T-cell (primary cell): Measurements from ENCODE around the gene PAX5. TPM values are rescaled to one million over a fixed set of nuclear protein-coding genes. Genes with fewer than 3 reads are reported as not detected.

Experiments used
- ATAC-seq, 4 experiments: fragments of 200-7000 bp in 3 of 4; fragments of 150-1000 bp in 1 of 4; cut with Tn5 transposase; replicated peaks in 1 of 4; 1 replicate in 3 of 4; 2 replicates in 1 of 4; pipeline ENCODE4 v1.10.0; 2021; ENCODE audit warnings: moderate library complexity in 3 of 4, mild to moderate bottlenecking in 2 of 4, moderate number of reproducible peaks in 1 of 4
- CTCF ChIA-PET, 2 donors: fragments of 300-600 bp; sonication (Branson Sonifier 250); formaldehyde crosslinking; loops; one replicate each; lab custom pipeline; 2022; ENCODE audit warnings: antibody characterized with exemption in 2 of 2; lab: Charles Lee
- POLR2A ChIA-PET, 2 donors: fragments of 300-600 bp; sonication (Branson Sonifier 250); formaldehyde crosslinking; loops; one replicate each; lab custom pipeline; 2022; ENCODE audit warnings: antibody characterized with exemption in 2 of 2; lab: Charles Lee
- DNase-seq, 35 experiments: peaks; one replicate each; pipeline versions ENCODE4 v3.0.0 to v3.0.0-alpha.2; 2013 to 2023
- H3K27ac ChIP-seq: one replicate; pipeline ENCODE4 v1.5.1; 2013; ENCODE audit warnings: low read length
- H3K27me3 ChIP-seq, 2 experiments: replicated peaks in 1 of 2; 1 replicate in 1 of 2; 2 replicates in 1 of 2; pipeline versions ENCODE4 v1.6.1 to v1.7.0; 2013; ENCODE audit warnings: low read length in 1 of 2, mixed read lengths in 1 of 2; ENCODE audit not compliant: control insufficient read depth in 2 of 2, insufficient read depth in 2 of 2; ENCODE audit errors: extremely low read depth in 1 of 2
- H3K36me3 ChIP-seq, 2 donors: 1 replicate in 1 of 2; 2 replicates in 1 of 2; pipeline versions ENCODE4 v1.6.1 to v1.7.0; 2013; ENCODE audit warnings: low read length in 1 of 2; ENCODE audit not compliant: control insufficient read depth in 2 of 2, insufficient read depth in 1 of 2; ENCODE audit errors: extremely low read depth in 1 of 2
- H3K4me1 ChIP-seq, 2 experiments: 1 replicate in 1 of 2; 2 replicates in 1 of 2; pipeline versions ENCODE4 v1.6.1 to v1.7.0; 2013; ENCODE audit warnings: low read length in 2 of 2, mixed read lengths in 1 of 2; ENCODE audit not compliant: insufficient read depth in 2 of 2, control insufficient read depth in 1 of 2; ENCODE audit errors: extremely low read depth in 1 of 2
- H3K4me3 ChIP-seq, 2 donors: 1 replicate in 1 of 2; 2 replicates in 1 of 2; pipeline versions ENCODE4 v1.5.1 to v1.7.0; 2013; ENCODE audit warnings: mild to moderate bottlenecking in 2 of 2, low read length in 1 of 2, moderate library complexity in 1 of 2; ENCODE audit not compliant: control insufficient read depth in 1 of 2; ENCODE audit errors: extremely low read depth in 1 of 2
- H3K9me3 ChIP-seq: 2 replicates; pipeline ENCODE4 v1.7.0; 2013
- H3K27ac Mint-ChIP-seq, 2 donors: one replicate each; pipeline ENCODE4 v1.8.0; 2020 to 2021; ENCODE audit warnings: mild to moderate bottlenecking in 2 of 2, mixed read lengths in 2 of 2
- H3K27me3 Mint-ChIP-seq, 2 donors: one replicate each; pipeline ENCODE4 v1.8.0; 2021 to 2022; ENCODE audit warnings: mixed read lengths in 2 of 2
- H3K36me3 Mint-ChIP-seq: one replicate; pipeline ENCODE4 v1.8.0; 2021; ENCODE audit warnings: mixed read lengths
- H3K4me1 Mint-ChIP-seq, 3 donors: one replicate each; pipeline ENCODE4 v1.8.0; 2020 to 2022; ENCODE audit warnings: mixed read lengths in 3 of 3, mild to moderate bottlenecking in 1 of 3
- H3K4me3 Mint-ChIP-seq, 3 donors: one replicate each; pipeline ENCODE4 v1.8.0; 2020 to 2022; ENCODE audit warnings: mild to moderate bottlenecking in 3 of 3, mixed read lengths in 3 of 3, moderate library complexity in 3 of 3
- H3K9me3 Mint-ChIP-seq, 3 donors: one replicate each; pipeline ENCODE4 v1.8.0; 2020 to 2022; ENCODE audit warnings: mixed read lengths in 3 of 3
- WGBS: methylation state at CpG from one replicate; pipeline ENCODE4 v1.1.5; 2013; ENCODE audit warnings: missing lambda C conversion rate; ENCODE audit not compliant: insufficient coverage; 5-methylcytosine and 5-hydroxymethylcytosine counted together
- total RNA-seq, 35 experiments: library from RNA in 6 of 35; stranded (reverse) in 6 of 35; fragments of 120-200 nt in 1 of 35; gene quantifications; one replicate each; pipeline versions ENCODE4 v1.2.1 to v1.2.4 and lab custom pipeline; 2013 to 2026

The PAX5 gene
- total RNA-seq, 5 donors from 2014 or later (not counting 1 experiment from before 2014, with no cell fraction given): 1.7 to 12.4 (median 4.4) TPM

DNA sequence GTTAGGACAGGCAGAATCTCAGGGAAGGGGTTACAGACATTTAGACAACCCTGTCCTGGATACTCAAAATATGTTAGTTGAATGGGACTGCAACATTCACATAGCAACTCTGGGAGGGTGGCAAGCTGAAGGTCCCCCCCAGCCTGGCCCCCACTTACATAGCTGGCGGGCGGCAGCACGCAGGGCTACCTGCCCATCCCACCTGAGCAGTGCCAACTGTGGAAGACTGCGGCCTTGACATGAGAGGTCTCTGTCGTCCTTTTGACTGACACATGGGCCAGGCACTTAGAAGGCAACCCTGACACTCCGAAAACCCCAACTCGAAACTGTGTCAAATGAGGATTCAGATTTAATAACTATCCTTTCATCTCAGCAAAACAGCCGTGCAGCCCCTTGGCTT lies 16.5 kb downstream of the PAX5 start:
- no peak overlapping the region for H3K27ac ChIP-seq
- H3K4me3 ChIP-seq: no peak overlapping the region
- H3K36me3 ChIP-seq: no peaks in the 10 kb centered on the region
- Mint-ChIP-seq H3K4me1 (no peaks in the 10 kb centered on the region), H3K27ac (no peak overlapping the region), H3K4me3 (no peak overlapping the region), H3K36me3 (no peaks in the 10 kb centered on the region), H3K9me3 (no peaks in the 10 kb centered on the region), H3K27me3 (peaks cover 61 to 81% of the 10 kb centered on the region in 2 donors)
- no peaks in the 10 kb centered on the region for H3K4me1 ChIP-seq
- ChIA-PET CTCF (no interaction called here), POLR2A (no interaction called here)
- DNase-seq (no peak), ATAC-seq (no peak)
- no peaks in the 10 kb centered on the region for H3K9me3 ChIP-seq
- WGBS: 80% methylated on average over 4 of the region's 8 CpGs
- peaks cover 16 to 37% of the 10 kb centered on the region in 2 experiments for H3K27me3 ChIP-seq

DNA sequence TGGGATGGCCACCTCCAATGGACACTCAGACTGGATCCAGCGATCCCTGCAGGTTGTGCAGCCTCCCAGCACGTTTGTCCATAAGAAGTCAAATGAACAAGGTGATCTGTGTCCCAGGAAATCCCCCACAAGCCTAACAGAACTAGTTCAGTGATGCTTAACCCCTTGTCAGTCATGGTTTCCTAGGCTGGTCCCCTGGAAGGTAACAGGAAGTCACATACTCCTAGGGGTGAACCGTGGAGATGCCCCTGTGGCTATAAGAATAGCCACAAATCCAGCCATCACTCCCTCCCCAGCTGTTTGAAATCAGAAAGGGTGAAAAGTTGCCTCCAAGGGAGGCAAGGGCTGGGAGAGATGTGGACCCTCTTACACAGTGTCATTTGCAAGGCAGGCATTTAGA lies 22.5 kb downstream of the PAX5 start:
- no peak for DNase-seq
- Histone ChIP-seq H3K36me3 (no peaks in the 10 kb centered on the region), H3K27me3 (peaks cover 11 to 56% of the 10 kb centered on the region in 2 experiments), H3K27ac (no peak overlapping the region), H3K4me1 (no peaks in the 10 kb centered on the region), H3K4me3 (no peak overlapping the region), H3K9me3 (no peaks in the 10 kb centered on the region)
- H3K9me3 Mint-ChIP-seq: no peaks in the 10 kb centered on the region
- ChIA-PET POLR2A (interaction anchor here in 1 of 2 donors (0.7 kb wide), 1 partner anchor 263 kb away, joined by 3 read pairs; no protein-coding TSS in a partner anchor), CTCF (interaction anchor here in 1 of 2 donors (0.6 kb wide), 1 partner anchor 303 kb away, joined by 4 read pairs; no protein-coding TSS in a partner anchor)
- H3K27me3 Mint-ChIP-seq: peaks cover 48 to 65% of the 10 kb centered on the region in 2 donors
- 80% methylated on average over 1 of the region's 3 CpGs for WGBS
- peaks cover 0 to 2% (median 0%) of the 10 kb centered on the region in 3 donors for H3K4me1 Mint-ChIP-seq
- no peaks in the 10 kb centered on the region for H3K36me3 Mint-ChIP-seq
- no peak overlapping the region for H3K4me3 Mint-ChIP-seq
- H3K27ac Mint-ChIP-seq: peak overlapping the region in 1 of 2 donors; percentile 70
- ATAC-seq: no peak

DNA sequence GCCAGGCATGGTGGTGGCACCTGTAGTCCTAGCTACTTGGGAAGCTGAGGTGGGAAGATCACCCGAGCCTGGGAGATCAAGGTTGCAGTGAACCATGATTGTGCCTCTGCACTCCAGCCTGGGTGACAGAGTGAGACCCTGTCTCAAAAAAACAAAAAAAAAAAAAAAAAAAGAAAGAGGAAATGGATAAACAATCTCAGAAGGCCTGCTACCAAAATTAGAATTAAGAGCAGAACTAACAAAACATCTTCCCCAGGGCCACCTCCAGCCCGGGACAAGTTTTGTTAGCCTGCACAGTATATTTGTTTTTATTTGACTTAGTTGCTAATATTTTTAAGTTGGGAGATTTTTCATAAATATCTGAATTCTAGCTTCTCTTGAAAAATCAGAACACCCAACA lies 23.1 kb downstream of the PAX5 start:
- Histone ChIP-seq H3K36me3 (no peaks in the 10 kb centered on the region), H3K4me3 (no peak overlapping the region), H3K27me3 (peaks cover 13 to 59% of the 10 kb centered on the region in 2 experiments), H3K27ac (no peak overlapping the region), H3K4me1 (no peaks in the 10 kb centered on the region), H3K9me3 (no peaks in the 10 kb centered on the region)
- WGBS: no CpG with 5 or more reads among the region's 2 CpGs
- DNase-seq: no peak
- H3K36me3 Mint-ChIP-seq: no peaks in the 10 kb centered on the region
- no peak overlapping the region for H3K27ac Mint-ChIP-seq
- H3K9me3 Mint-ChIP-seq: no peaks in the 10 kb centered on the region
- ATAC-seq: no peak
- peaks cover 0 to 2% (median 0%) of the 10 kb centered on the region in 3 donors for H3K4me1 Mint-ChIP-seq
- peaks cover 46 to 67% of the 10 kb centered on the region in 2 donors for H3K27me3 Mint-ChIP-seq
- POLR2A ChIA-PET: interaction anchor here in 1 of 2 donors (0.7 kb wide), 1 partner anchor 264 kb away, joined by 3 read pairs; no protein-coding TSS in a partner anchor
- H3K4me3 Mint-ChIP-seq: no peak overlapping the region
- CTCF ChIA-PET: no interaction called here

DNA sequence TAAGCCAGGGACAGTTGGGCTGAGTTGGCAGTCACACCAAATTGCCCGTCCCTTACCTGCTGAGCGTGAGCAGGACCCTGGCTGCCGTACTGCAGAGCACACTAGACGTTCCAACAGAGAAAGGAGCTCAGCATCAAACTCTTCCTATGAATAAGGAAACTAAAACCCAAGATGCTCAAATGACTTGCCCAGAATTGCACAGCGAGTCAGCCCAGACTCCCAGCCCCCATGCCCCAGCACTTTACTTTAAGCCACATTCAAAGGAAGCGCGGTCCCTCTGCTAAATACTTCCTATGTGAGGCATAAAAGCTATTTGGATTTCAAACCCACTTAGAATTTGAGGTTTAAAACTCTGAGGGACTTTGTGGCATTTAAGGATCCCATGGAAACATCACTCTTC lies 23.9 kb downstream of the PAX5 start:
- Mint-ChIP-seq H3K4me1 (peaks cover 0 to 4% (median 0%) of the 10 kb centered on the region in 3 donors), H3K4me3 (no peak overlapping the region), H3K27me3 (peaks cover 54 to 68% of the 10 kb centered on the region in 2 donors), H3K9me3 (no peaks in the 10 kb centered on the region), H3K27ac (no peak overlapping the region), H3K36me3 (no peaks in the 10 kb centered on the region)
- Histone ChIP-seq H3K4me1 (no peaks in the 10 kb centered on the region), H3K9me3 (no peaks in the 10 kb centered on the region), H3K27ac (no peak overlapping the region), H3K36me3 (no peaks in the 10 kb centered on the region), H3K4me3 (no peak overlapping the region), H3K27me3 (peaks cover 13 to 54% of the 10 kb centered on the region in 2 experiments)
- CTCF ChIA-PET: interaction anchor here in 1 of 2 donors (1.6 kb wide), 1 partner anchor 12 kb away, joined by 3 read pairs; no protein-coding TSS in a partner anchor
- WGBS: 64% methylated on average over 3 of the region's 7 CpGs
- DNase-seq (no peak), ATAC-seq (no peak)
- POLR2A ChIA-PET: no interaction called here

DNA sequence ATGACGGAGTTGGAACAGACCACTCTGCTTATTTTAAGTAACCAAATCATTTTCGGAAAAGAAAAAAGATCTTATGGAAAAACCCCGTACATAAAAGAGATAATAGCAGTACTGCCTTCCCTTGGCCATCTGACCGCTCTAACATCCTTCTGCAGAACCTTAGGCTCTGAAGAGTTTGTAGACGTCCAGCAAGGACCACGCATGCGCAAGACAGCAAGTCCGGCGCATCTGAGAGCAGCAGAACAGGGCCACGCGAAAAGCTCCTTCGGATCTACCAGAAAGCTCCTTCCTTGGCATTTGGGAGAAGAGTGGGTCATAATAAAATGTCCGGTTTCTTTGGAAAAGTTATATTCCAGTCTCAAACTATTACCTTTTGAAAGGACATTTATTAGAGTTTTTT lies 26.8 kb downstream of the PAX5 start:
- peaks cover 0 to 7% of the 10 kb centered on the region in 2 experiments for H3K4me1 ChIP-seq

DNA sequence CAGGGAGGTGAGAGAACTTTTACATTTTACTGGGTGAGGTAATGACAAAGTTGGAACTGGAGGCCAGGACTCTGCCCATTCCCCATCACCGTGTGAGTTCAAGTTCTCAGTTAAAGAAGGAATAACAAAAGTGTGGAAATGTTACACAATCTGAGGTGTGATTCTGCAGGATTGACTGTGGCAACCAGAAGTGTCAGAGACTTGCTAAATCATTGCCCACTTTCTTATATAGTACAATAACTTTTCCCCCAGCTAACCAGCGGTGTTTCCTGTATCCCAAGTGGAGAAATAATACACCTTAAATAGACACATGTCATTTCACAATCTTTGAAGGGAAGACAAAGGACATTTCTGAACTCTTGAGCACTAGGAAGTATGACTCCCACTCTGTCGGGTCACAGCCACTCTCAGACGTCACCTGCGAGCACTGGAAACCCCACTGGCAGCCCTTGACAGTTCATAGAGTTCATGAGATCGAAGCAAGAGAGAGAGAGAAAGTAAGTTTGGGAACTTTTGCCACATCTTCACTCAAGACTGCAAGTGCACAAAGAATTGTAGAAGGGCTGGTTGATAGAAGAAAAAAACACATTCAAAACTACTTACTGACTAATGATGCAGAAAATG lies 28.4 kb downstream of the PAX5 start:
- H3K9me3 ChIP-seq: no peaks in the 10 kb centered on the region
- no peaks in the 10 kb centered on the region for H3K9me3 Mint-ChIP-seq
- H3K36me3 Mint-ChIP-seq: no peaks in the 10 kb centered on the region
- H3K4me1 ChIP-seq: peaks cover 0 to 10% of the 10 kb centered on the region in 2 experiments
- ChIA-PET POLR2A (no interaction called here), CTCF (no interaction called here)
- H3K27ac ChIP-seq: no peak overlapping the region
- no CpG with 5 or more reads among the region's 6 CpGs for WGBS
- ATAC-seq (no peak), DNase-seq (no peak)
- peaks cover 62 to 76% of the 10 kb centered on the region in 2 donors for H3K27me3 Mint-ChIP-seq
- no peak overlapping the region for H3K27ac Mint-ChIP-seq
- peaks cover 4 to 5% (median 5%) of the 10 kb centered on the region in 3 donors for H3K4me1 Mint-ChIP-seq
- H3K36me3 ChIP-seq: no peaks in the 10 kb centered on the region
- peaks cover 9 to 58% of the 10 kb centered on the region in 2 experiments for H3K27me3 ChIP-seq
- H3K4me3 ChIP-seq: no peak overlapping the region
- H3K4me3 Mint-ChIP-seq: no peak overlapping the region

More for the DNA sequence above, 26.8 kb downstream of the PAX5 start:
- Mint-ChIP-seq H3K36me3 (no peaks in the 10 kb centered on the region), H3K4me1 (peaks cover 3 to 7% (median 4%) of the 10 kb centered on the region in 3 donors), H3K27me3 (peaks cover 56 to 71% of the 10 kb centered on the region in 2 donors), H3K4me3 (no peak overlapping the region), H3K9me3 (no peaks in the 10 kb centered on the region), H3K27ac (no peak overlapping the region)
- DNase-seq (no peak), ATAC-seq (no peak)
- Histone ChIP-seq H3K9me3 (no peaks in the 10 kb centered on the region), H3K27me3 (peaks cover 8 to 54% of the 10 kb centered on the region in 2 experiments), H3K36me3 (no peaks in the 10 kb centered on the region), H3K4me3 (no peak overlapping the region), H3K27ac (no peak overlapping the region)
- whole genome bisulfite sequencing: 100% methylated on average over 3 of the region's 13 CpGs
- ChIA-PET CTCF (no interaction called here), POLR2A (no interaction called here)
